SK-N-SH (cell line): Measurements from ENCODE around the gene APRT. TPM values are rescaled to one million over a fixed set of nuclear protein-coding genes. Genes with fewer than 3 reads are reported as not detected.

ENCODE experiments used
- CTCF ChIA-PET: fragments of 300-600, 350-600 bp; formaldehyde crosslinking; extraction: SDS; loops from one replicate; lab custom pipeline; 2021; lab: Yijun Ruan, JAX
- POLR2A ChIA-PET: fragments of 350-600 bp; sonication (Branson Sonifier 250); formaldehyde crosslinking; extraction: SDS; loops from one replicate; lab custom pipeline; 2020; ENCODE audit warnings: antibody characterized with exemption, inconsistent platforms; lab: Yijun Ruan, JAX
- DNase-seq: peaks from one replicate; pipeline ENCODE4 v3.0.0; 2012
- H2AFZ ChIP-seq: fragments of 200-600 bp; sonication (generic); 2 replicates; pipeline ENCODE4 v1.8.1; 2016; ENCODE audit warnings: antibody characterized with exemption, mild to moderate bottlenecking, low read depth
- H3F3A ChIP-seq: fragments of 200-600 bp; sonication (generic); replicated peaks from 2 replicates; pipeline ENCODE3; 2016; ENCODE audit warnings: antibody characterized with exemption, mild to moderate bottlenecking; ENCODE audit not compliant: insufficient read depth
- H3K27ac ChIP-seq, 2 experiments: fragments of 200-500 bp in 1 of 2; fragments of 200-600 bp in 1 of 2; sonication (Bioruptor generic) in 1 of 2; sonication (generic), shearing (Covaris generic) in 1 of 2; 2 replicates each; pipeline versions ENCODE4 v1.5.1 to v1.6.1; 2014 to 2016; ENCODE audit warnings: low read depth in 2 of 2, inconsistent platforms in 1 of 2, low read length in 1 of 2, mild to moderate bottlenecking in 1 of 2, mixed read lengths in 1 of 2
- H3K27me3 ChIP-seq: fragments of 200-600 bp; sonication (generic), shearing (Covaris generic); 2 replicates; pipeline ENCODE4 v1.6.1; 2016; ENCODE audit warnings: mixed run types; ENCODE audit not compliant: insufficient read depth
- H3K36me3 ChIP-seq, 2 experiments: fragments of 200-500 bp in 1 of 2; fragments of 200-600 bp in 1 of 2; sonication (Bioruptor generic) in 1 of 2; sonication (generic) in 1 of 2; replicated peaks in 1 of 2; 2 replicates each; pipeline versions ENCODE3 to v1.5.1; 2014 to 2016; ENCODE audit warnings: low read length in 1 of 2, mild to moderate bottlenecking in 1 of 2; ENCODE audit not compliant: insufficient read depth in 2 of 2, control insufficient read depth in 1 of 2
- H3K4me1 ChIP-seq, 2 experiments: fragments of 200-500 bp in 1 of 2; fragments of 200-600 bp in 1 of 2; sonication (Bioruptor generic) in 1 of 2; sonication (generic), shearing (Covaris generic) in 1 of 2; 2 replicates each; pipeline versions ENCODE4 v1.5.1 to v1.6.1; 2014 to 2016; ENCODE audit warnings: low read depth in 1 of 2, low read length in 1 of 2, mixed run types in 1 of 2; ENCODE audit not compliant: insufficient read depth in 2 of 2, control insufficient read depth in 1 of 2
- H3K4me2 ChIP-seq: fragments of 200-600 bp; sonication (generic), shearing (Covaris generic); 2 replicates; pipeline ENCODE4 v1.6.1; 2017; ENCODE audit warnings: mixed run types
- H3K4me3 ChIP-seq, 2 experiments: fragments of 200-500 bp in 1 of 2; fragments of 200-600 bp in 1 of 2; sonication (Bioruptor generic) in 1 of 2; sonication (generic), shearing (Covaris generic) in 1 of 2; 2 replicates each; pipeline versions ENCODE4 v1.5.1 to v1.8.1; 2014 to 2016; ENCODE audit warnings: low read depth in 2 of 2, inconsistent platforms in 1 of 2, low read length in 1 of 2, mild to moderate bottlenecking in 1 of 2, mixed read lengths in 1 of 2, moderate library complexity in 1 of 2
- H3K79me2 ChIP-seq: fragments of 200-600 bp; sonication (generic); 2 replicates; pipeline ENCODE4 v1.8.1; 2017; ENCODE audit warnings: mild to moderate bottlenecking; ENCODE audit not compliant: insufficient read depth
- H3K9ac ChIP-seq: fragments of 200-600 bp; sonication (generic); 2 replicates; pipeline ENCODE4 v1.6.1; 2017; ENCODE audit warnings: mixed run types
- H3K9me2 ChIP-seq: fragments of 200-600 bp; sonication (generic); 2 replicates; pipeline ENCODE4 v1.6.1; 2017; ENCODE audit warnings: mixed run types
- H3K9me3 ChIP-seq: fragments of 200-600 bp; sonication (generic); 2 replicates; pipeline ENCODE4 v1.6.1; 2017; ENCODE audit warnings: mixed run types, mild to moderate bottlenecking, moderate library complexity
- H4K20me1 ChIP-seq: fragments of 200-600 bp; sonication (generic); 2 replicates; pipeline ENCODE4 v1.6.1; 2017; ENCODE audit warnings: mild to moderate bottlenecking, mixed run types; ENCODE audit not compliant: insufficient read depth
- EP300 ChIP-seq, 2 experiments: IDR thresholded peaks; 2 replicates each; pipeline versions ENCODE4 v1.4.0 to v1.6.1; 2012; ENCODE audit warnings: borderline replicate concordance in 1 of 2, low read depth in 1 of 2, low read length in 1 of 2
- GABPA ChIP-seq: IDR thresholded peaks from 2 replicates; pipeline ENCODE4 v1.4.0; 2012; ENCODE audit warnings: low read depth, mild to moderate bottlenecking
- MEF2A ChIP-seq: IDR thresholded peaks from 2 replicates; pipeline ENCODE4 v1.4.0; 2012; ENCODE audit warnings: low read depth, borderline replicate concordance
- MXI1 ChIP-seq: IDR thresholded peaks from 2 replicates; pipeline ENCODE4 v1.6.1; 2012; ENCODE audit warnings: mild to moderate bottlenecking, low read depth, low read length, improper control_type of control experiment
- NFIC ChIP-seq: IDR thresholded peaks from 2 replicates; pipeline ENCODE4 v1.4.0; 2012; ENCODE audit warnings: borderline replicate concordance
- RAD21 ChIP-seq: IDR thresholded peaks from 2 replicates; pipeline ENCODE4 v1.6.1; 2012; ENCODE audit warnings: mild to moderate bottlenecking, low read length
- SIN3A ChIP-seq: IDR thresholded peaks from 2 replicates; pipeline ENCODE4 v1.6.1; 2012; ENCODE audit warnings: low read depth, mild to moderate bottlenecking, low read length, moderate library complexity, borderline replicate concordance
- SMC3 ChIP-seq: IDR thresholded peaks from 2 replicates; pipeline ENCODE4 v1.6.1; 2012; ENCODE audit warnings: low read depth, low read length, improper control_type of control experiment
- TEAD4 ChIP-seq: IDR thresholded peaks from 2 replicates; pipeline ENCODE4 v1.4.0; 2012; ENCODE audit warnings: mild to moderate bottlenecking, borderline replicate concordance; ENCODE audit not compliant: insufficient read depth
- WGBS: methylation state at CpG from one replicate; pipeline ENCODE4 v1.1.6; 2017; ENCODE audit warnings: low lambda C conversion rate; 5-methylcytosine and 5-hydroxymethylcytosine counted together
- polyA plus RNA-seq, 3 experiments: library from polyadenylated mRNA; depleted of rRNA; stranded (reverse); fragments of >200 nt; gene quantifications; 2 replicates each; pipeline ENCODE4 v1.2.3, GENCODE V29; 2012
- TF ChIP-seq, protein P1 (sequence below): fragments of 150-350 bp; IDR thresholded peaks from 2 replicates; pipeline ENCODE4 v1.6.1; 2017; ENCODE audit warnings: antibody characterized with exemption, low read length, low read depth, borderline replicate concordance
- TF ChIP-seq, protein P2 (sequence below): IDR thresholded peaks from 2 replicates; pipeline ENCODE4; 2012
- TF ChIP-seq, protein P3 (sequence below): fragments of 150-350 bp; IDR thresholded peaks from 2 replicates; pipeline ENCODE4 v1.6.1; 2016; ENCODE audit warnings: mild to moderate bottlenecking, low read depth, low read length
- TF ChIP-seq, protein P4 (sequence below): IDR thresholded peaks from 2 replicates; pipeline ENCODE4 v1.4.0; 2012; ENCODE audit warnings: low read depth, borderline replicate concordance
- TF ChIP-seq, protein P5 (sequence below): IDR thresholded peaks from 2 replicates; pipeline ENCODE4 v1.6.1; 2012; ENCODE audit warnings: mild to moderate bottlenecking, low read depth, low read length, moderate library complexity
- TF ChIP-seq, protein P6 (sequence below): IDR thresholded peaks from 2 replicates; pipeline ENCODE4 v1.4.0; 2012; ENCODE audit warnings: low read depth, borderline replicate concordance

Gene APRT
- polyA plus RNA-seq, 1 of the 3 experiments (the other 2 are of a cell fraction) = 192 TPM

DNA sequence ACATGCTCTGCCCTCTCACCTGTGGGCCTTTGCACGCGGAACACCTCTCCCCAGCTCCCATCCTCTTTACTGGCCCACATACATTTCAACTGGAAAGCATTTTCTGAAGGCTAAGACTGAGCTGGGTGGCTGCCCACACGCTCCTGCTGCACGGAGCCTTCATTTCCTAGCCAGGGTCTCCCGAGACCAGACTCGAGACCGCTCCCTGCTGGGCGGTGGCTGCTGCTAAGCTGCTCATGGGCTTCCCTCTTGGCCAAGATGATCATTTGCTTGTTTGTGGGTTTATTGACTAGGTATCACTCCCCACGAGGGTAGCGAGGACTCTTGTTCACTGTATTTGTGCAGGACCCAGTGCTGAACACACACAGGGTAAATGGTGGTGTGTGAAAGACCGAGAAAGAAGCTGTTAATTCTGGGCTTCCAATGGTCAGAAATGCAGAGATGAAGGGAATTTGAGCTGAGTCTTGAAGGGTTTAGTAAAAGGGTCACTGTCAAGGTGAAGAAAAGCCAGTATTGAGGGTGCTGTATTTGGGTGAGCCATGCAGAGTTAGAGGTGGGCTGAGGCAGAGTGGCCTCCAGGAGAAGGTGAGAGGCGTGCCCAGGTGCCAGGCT is 46.1 kb upstream of the APRT start (continued):
- TF ChIP-seq, protein P1, sequence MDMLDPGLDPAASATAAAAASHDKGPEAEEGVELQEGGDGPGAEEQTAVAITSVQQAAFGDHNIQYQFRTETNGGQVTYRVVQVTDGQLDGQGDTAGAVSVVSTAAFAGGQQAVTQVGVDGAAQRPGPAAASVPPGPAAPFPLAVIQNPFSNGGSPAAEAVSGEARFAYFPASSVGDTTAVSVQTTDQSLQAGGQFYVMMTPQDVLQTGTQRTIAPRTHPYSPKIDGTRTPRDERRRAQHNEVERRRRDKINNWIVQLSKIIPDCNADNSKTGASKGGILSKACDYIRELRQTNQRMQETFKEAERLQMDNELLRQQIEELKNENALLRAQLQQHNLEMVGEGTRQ = no peak
- TF ChIP-seq RAD21 (peak; percentile 59), SMC3 (peak; percentile 60)

DNA sequence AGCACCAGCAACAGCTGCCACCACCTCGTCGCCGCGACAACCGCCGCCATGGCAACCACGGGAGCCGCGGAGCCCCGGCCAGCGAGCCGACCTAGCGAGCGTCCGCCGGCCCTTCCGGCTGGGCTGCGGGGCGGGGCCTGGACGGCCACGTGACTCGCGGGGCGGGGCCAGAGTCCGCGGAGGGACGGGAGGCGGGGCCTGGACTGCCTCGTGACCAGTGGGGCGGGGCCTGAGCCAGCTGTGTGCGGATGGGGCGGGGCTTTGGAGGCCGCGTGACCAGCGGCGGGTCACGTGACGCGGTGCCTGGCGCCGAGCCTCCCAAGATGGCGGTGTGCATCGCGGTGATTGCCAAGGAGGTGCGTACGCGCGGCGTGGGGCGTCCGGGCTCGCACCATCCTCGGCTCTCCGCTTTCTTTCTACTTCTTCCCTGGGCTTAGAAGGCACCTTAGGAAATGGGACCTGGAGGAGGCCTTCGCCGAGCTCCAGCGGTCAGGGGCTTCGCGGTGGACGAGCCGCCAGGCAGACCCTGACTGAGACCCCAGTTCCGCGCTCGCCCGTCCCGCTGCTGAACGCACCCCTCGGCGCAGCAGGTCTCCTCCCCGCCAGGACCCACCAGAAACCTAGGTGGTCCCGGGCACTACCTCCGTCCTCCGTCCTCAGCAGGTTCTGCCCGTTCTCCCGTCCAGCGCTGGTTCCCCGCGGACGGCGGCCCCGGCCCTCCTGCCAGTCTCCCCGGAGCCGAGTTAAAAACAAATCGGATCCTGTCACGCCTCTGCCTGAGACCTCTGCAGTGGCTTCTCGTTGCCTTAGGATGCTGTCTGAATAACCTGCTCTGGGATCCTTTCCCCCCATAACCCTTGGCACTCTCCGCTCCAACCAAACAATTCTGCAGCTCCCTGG is 45.4 kb upstream of the APRT start, which contains the start of the genes GALNS and TRAPPC2L:
Gene GALNS, minus strand, starts transcription at position 120 of the 900 bp plus-strand sequence. Its CDS starts 70 bp downstream, at position 50.
Gene TRAPPC2L, plus strand, starts transcription at position 300 of the 900 bp plus-strand sequence. Its CDS starts 24 bp downstream, at position 324.
- H3F3A ChIP-seq = peaks cover 12% of the 10 kb centered on the region
- H3K79me2 ChIP-seq = peaks cover 20% of the 10 kb centered on the region
- H3K9me2 ChIP-seq = no peaks in the 10 kb centered on the region
- under 1% methylated on average over 22 of the region's 87 CpGs for WGBS
- ChIA-PET POLR2A (interaction anchor here (0.9 to 1.7 kb wide), 2 partner anchors 40 to 45 kb away, joined by 3 to 7 read pairs; partner anchors contain the start of gene APRT), CTCF (interaction anchor here (0.6 to 3.1 kb wide), 33 partner anchors 8 to 359 kb away, joined by 3 to 42 read pairs (median 4); partner anchors contain the start of genes APRT and PABPN1L)
- H3K4me2 ChIP-seq = peak within 1 kb of the TSS; percentile 99
- H3K9me3 ChIP-seq = no peaks in the 10 kb centered on the region
- H3K4me1 ChIP-seq = peaks cover 5 to 15% of the 10 kb centered on the region in 2 experiments; a peak in 1 of 4 replicates
- peak within 1 kb of the TSS; percentile 39 to 75; a peak in 2 of 4 replicates for H3K27ac ChIP-seq
- H3K36me3 ChIP-seq = peaks cover 3 to 32% of the 10 kb centered on the region in 2 experiments
- no peaks in the 10 kb centered on the region for H3K27me3 ChIP-seq
- H3K4me3 ChIP-seq = peak within 1 kb of the TSS; percentile 90 to 98
- peak within 1 kb of the TSS; percentile 85 for H3K9ac ChIP-seq
- peak; percentile 100 for DNase-seq
- peak within 1 kb of the TSS; percentile 91 for H2AFZ ChIP-seq
- 0 out of 2 replicates have a peak, but pooled peaks cover 11% of the 10 kb centered on the region for H4K20me1 ChIP-seq
- TF ChIP-seq MEF2A (no peak), EP300 (IDR thresholded peaks at IDR 0.05; ENCODE audit: borderline replicate concordance in 1 of 2, low read depth in 1 of 2, low read length in 1 of 2) (no peak), TEAD4 (no peak), GABPA (0 out of 2 replicates have a peak, but pooled peaks have one; percentile 9), SIN3A (peak; percentile 68; the same call in 1 of the 2 replicates), NFIC (peak; percentile 79), MXI1 (peak; percentile 80)
- TF ChIP-seq, protein P2, sequence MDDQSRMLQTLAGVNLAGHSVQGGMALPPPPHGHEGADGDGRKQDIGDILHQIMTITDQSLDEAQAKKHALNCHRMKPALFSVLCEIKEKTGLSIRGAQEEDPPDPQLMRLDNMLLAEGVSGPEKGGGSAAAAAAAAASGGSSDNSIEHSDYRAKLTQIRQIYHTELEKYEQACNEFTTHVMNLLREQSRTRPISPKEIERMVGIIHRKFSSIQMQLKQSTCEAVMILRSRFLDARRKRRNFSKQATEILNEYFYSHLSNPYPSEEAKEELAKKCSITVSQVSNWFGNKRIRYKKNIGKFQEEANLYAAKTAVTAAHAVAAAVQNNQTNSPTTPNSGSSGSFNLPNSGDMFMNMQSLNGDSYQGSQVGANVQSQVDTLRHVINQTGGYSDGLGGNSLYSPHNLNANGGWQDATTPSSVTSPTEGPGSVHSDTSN = no peak
- TF ChIP-seq, protein P1 = peak; percentile 98
- TF ChIP-seq, protein P3, sequence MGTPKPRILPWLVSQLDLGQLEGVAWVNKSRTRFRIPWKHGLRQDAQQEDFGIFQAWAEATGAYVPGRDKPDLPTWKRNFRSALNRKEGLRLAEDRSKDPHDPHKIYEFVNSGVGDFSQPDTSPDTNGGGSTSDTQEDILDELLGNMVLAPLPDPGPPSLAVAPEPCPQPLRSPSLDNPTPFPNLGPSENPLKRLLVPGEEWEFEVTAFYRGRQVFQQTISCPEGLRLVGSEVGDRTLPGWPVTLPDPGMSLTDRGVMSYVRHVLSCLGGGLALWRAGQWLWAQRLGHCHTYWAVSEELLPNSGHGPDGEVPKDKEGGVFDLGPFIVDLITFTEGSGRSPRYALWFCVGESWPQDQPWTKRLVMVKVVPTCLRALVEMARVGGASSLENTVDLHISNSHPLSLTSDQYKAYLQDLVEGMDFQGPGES = no peak
- TF ChIP-seq, protein P4, sequence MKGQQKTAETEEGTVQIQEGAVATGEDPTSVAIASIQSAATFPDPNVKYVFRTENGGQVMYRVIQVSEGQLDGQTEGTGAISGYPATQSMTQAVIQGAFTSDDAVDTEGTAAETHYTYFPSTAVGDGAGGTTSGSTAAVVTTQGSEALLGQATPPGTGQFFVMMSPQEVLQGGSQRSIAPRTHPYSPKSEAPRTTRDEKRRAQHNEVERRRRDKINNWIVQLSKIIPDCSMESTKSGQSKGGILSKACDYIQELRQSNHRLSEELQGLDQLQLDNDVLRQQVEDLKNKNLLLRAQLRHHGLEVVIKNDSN = peak; percentile 99
- TF ChIP-seq, protein P5, sequence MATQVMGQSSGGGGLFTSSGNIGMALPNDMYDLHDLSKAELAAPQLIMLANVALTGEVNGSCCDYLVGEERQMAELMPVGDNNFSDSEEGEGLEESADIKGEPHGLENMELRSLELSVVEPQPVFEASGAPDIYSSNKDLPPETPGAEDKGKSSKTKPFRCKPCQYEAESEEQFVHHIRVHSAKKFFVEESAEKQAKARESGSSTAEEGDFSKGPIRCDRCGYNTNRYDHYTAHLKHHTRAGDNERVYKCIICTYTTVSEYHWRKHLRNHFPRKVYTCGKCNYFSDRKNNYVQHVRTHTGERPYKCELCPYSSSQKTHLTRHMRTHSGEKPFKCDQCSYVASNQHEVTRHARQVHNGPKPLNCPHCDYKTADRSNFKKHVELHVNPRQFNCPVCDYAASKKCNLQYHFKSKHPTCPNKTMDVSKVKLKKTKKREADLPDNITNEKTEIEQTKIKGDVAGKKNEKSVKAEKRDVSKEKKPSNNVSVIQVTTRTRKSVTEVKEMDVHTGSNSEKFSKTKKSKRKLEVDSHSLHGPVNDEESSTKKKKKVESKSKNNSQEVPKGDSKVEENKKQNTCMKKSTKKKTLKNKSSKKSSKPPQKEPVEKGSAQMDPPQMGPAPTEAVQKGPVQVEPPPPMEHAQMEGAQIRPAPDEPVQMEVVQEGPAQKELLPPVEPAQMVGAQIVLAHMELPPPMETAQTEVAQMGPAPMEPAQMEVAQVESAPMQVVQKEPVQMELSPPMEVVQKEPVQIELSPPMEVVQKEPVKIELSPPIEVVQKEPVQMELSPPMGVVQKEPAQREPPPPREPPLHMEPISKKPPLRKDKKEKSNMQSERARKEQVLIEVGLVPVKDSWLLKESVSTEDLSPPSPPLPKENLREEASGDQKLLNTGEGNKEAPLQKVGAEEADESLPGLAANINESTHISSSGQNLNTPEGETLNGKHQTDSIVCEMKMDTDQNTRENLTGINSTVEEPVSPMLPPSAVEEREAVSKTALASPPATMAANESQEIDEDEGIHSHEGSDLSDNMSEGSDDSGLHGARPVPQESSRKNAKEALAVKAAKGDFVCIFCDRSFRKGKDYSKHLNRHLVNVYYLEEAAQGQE = peak; percentile 56; the same call in 1 of the 2 replicates
- TF ChIP-seq, protein P6, sequence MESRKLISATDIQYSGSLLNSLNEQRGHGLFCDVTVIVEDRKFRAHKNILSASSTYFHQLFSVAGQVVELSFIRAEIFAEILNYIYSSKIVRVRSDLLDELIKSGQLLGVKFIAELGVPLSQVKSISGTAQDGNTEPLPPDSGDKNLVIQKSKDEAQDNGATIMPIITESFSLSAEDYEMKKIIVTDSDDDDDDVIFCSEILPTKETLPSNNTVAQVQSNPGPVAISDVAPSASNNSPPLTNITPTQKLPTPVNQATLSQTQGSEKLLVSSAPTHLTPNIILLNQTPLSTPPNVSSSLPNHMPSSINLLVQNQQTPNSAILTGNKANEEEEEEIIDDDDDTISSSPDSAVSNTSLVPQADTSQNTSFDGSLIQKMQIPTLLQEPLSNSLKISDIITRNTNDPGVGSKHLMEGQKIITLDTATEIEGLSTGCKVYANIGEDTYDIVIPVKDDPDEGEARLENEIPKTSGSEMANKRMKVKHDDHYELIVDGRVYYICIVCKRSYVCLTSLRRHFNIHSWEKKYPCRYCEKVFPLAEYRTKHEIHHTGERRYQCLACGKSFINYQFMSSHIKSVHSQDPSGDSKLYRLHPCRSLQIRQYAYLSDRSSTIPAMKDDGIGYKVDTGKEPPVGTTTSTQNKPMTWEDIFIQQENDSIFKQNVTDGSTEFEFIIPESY = no peak
